DOHH2 (cell line): ENCODE results near the gene DHX36.

Experiments
- CTCF ChIP-seq: fragments of 200-600 bp; sonication (generic); IDR thresholded peaks from one replicate; pipeline ENCODE4 v1.5.1; 2014; ENCODE audit warnings: antibody characterized with exemption, mild to moderate bottlenecking, low read depth, low read length; ENCODE audit not compliant: poor library complexity, severe bottlenecking
- EZH2phosphoT487 ChIP-seq: fragments of 200-600 bp; sonication (generic); IDR thresholded peaks from 2 replicates; pipeline ENCODE4 v1.6.1; 2017; ENCODE audit warnings: borderline replicate concordance, mild to moderate bottlenecking, antibody characterized with exemption, low read length, moderate library complexity, mixed read lengths

- TF ChIP-seq CTCF (no peak), EZH2phosphoT487 (no peak)
Measured at GRCh38 chr3:154290187-154290586, 34.1 kb downstream of the DHX36 start.
